Endothelial cell of umbilical vein (primary cell): ENCODE data around the gene SLC35B4. TPM values are rescaled to one million over a fixed set of nuclear protein-coding genes. Genes with fewer than 3 reads are reported as not detected.

ENCODE experiments used
- BruUV-seq: library from RNA; stranded (reverse); fragments of 400-500 nt; replicated peaks from 2 replicates; lab custom pipeline; 2021; lab: Mats Ljungman, UMichigan
- CTCF ChIA-PET: fragments of 300-600, 350-600 bp; sonication (Branson Sonifier 250); formaldehyde crosslinking; loops from one replicate; lab custom pipeline; 2021; ENCODE audit warnings: antibody characterized with exemption, inconsistent platforms; lab: Charles Lee
- POLR2A ChIA-PET: fragments of 300-600, 350-600 bp; sonication (Branson Sonifier 250); formaldehyde crosslinking; loops from one replicate; lab custom pipeline; 2021; ENCODE audit warnings: antibody characterized with exemption, inconsistent platforms; lab: Charles Lee
- DNase-seq: peaks from one replicate; pipeline ENCODE4 v3.0.0-alpha.2; 2011; ENCODE audit warnings: low read depth, low spot score
- FAIRE-seq: peaks from 2 replicates; lab custom pipeline; 2011; peaks lifted over from hg19 to GRCh38; lab: Jason Lieb, UNC
- H2AFZ ChIP-seq: 2 replicates; pipeline ENCODE4 v1.6.0; 2012; ENCODE audit warnings: low read depth, low read length, control low read depth, inconsistent platforms
- H3K27ac ChIP-seq: 2 replicates; pipeline ENCODE4 v1.5.1; 2011; ENCODE audit warnings: low read depth, mild to moderate bottlenecking, control low read depth, low read length, moderate library complexity; ENCODE audit not compliant: insufficient read depth
- H3K27me3 ChIP-seq, 2 experiments: 2 replicates each; pipeline versions ENCODE4 v1.6.0 to v1.6.1; 2011; ENCODE audit warnings: low read length in 2 of 2, mixed read lengths in 1 of 2; ENCODE audit not compliant: control insufficient read depth in 2 of 2, insufficient read depth in 2 of 2
- H3K36me3 ChIP-seq, 2 experiments: 2 replicates in 1 of 2; 3 replicates in 1 of 2; pipeline ENCODE4 v1.5.1; 2011; ENCODE audit warnings: low read length in 2 of 2, mild to moderate bottlenecking in 1 of 2, moderate library complexity in 1 of 2; ENCODE audit not compliant: control insufficient read depth in 2 of 2, insufficient read depth in 2 of 2; ENCODE audit errors: extremely low read depth in 1 of 2
- H3K4me1 ChIP-seq: 3 replicates; pipeline ENCODE4 v1.5.1; 2011; ENCODE audit warnings: mild to moderate bottlenecking, low read length; ENCODE audit not compliant: control insufficient read depth, insufficient read depth; ENCODE audit errors: extremely low read depth
- H3K4me2 ChIP-seq: 2 replicates; pipeline ENCODE4 v1.6.1; 2011; ENCODE audit warnings: low read length, control low read depth, mixed read lengths; ENCODE audit not compliant: insufficient read depth
- H3K4me3 ChIP-seq, 3 experiments: fragments of 200-600 bp in 1 of 3; sonication (generic), shearing (Covaris generic) in 1 of 3; replicated peaks in 1 of 3; 2 replicates each; pipeline ENCODE4 v1.5.1; 2011 to 2016; ENCODE audit warnings: control low read depth in 3 of 3, low read length in 3 of 3, mild to moderate bottlenecking in 2 of 3, inconsistent platforms in 1 of 3, low read depth in 1 of 3, moderate library complexity in 1 of 3; ENCODE audit not compliant: insufficient read depth in 1 of 3
- H3K79me2 ChIP-seq: 2 replicates; pipeline ENCODE4 v1.6.0; 2012; ENCODE audit warnings: low read length, inconsistent platforms; ENCODE audit not compliant: control insufficient read depth, insufficient read depth
- H3K9ac ChIP-seq: replicated peaks from 2 replicates; pipeline ENCODE3; 2011; ENCODE audit warnings: low read length, control low read depth; ENCODE audit not compliant: insufficient read depth; ENCODE audit errors: extremely low read depth
- H3K9me1 ChIP-seq: replicated peaks from 3 replicates; pipeline ENCODE4 v1.6.0; 2011; ENCODE audit warnings: mild to moderate bottlenecking, low read length; ENCODE audit not compliant: control insufficient read depth, insufficient read depth; ENCODE audit errors: extremely low read depth
- H3K9me3 ChIP-seq: replicated peaks from 2 replicates; pipeline ENCODE4 v1.5.1; 2012; ENCODE audit warnings: low read length, inconsistent platforms; ENCODE audit not compliant: control insufficient read depth, insufficient read depth
- H4K20me1 ChIP-seq: replicated peaks from 2 replicates; pipeline ENCODE3; 2011; ENCODE audit warnings: mild to moderate bottlenecking, low read length; ENCODE audit not compliant: control insufficient read depth, insufficient read depth; ENCODE audit errors: extremely low read depth
- EZH2 ChIP-seq: IDR thresholded peaks from 2 replicates; pipeline ENCODE4 v1.6.1; 2012; ENCODE audit warnings: borderline replicate concordance, low read depth, mild to moderate bottlenecking, moderate library complexity, low read length, inconsistent platforms; ENCODE audit not compliant: severe bottlenecking
- FOS ChIP-seq: IDR thresholded peaks from 2 replicates; pipeline ENCODE4 v1.6.1; 2011; ENCODE audit warnings: mild to moderate bottlenecking, low read length, moderate library complexity, borderline replicate concordance; ENCODE audit not compliant: insufficient read depth
- GATA2 ChIP-seq: IDR thresholded peaks from 2 replicates; pipeline ENCODE4 v1.7.0; 2011; ENCODE audit warnings: low read depth, mild to moderate bottlenecking, moderate library complexity, mixed read lengths, low read length; ENCODE audit not compliant: insufficient read length, insufficient read depth
- JUN ChIP-seq: IDR thresholded peaks from 2 replicates; pipeline ENCODE4 v1.6.1; 2011; ENCODE audit warnings: borderline replicate concordance, low read depth; ENCODE audit not compliant: insufficient read length, insufficient read depth
- MYC ChIP-seq: IDR thresholded peaks from one replicate; pipeline ENCODE4 v1.6.1; 2011; ENCODE audit warnings: mild to moderate bottlenecking, low read depth, low read length
- POLR2A ChIP-seq: IDR thresholded peaks from 2 replicates; pipeline ENCODE4 v1.6.1; 2012; ENCODE audit warnings: low read depth, mild to moderate bottlenecking, control low read depth, low read length
- POLR2AphosphoS5 ChIP-seq: IDR thresholded peaks from 2 replicates; pipeline ENCODE4 v1.6.1; 2012; ENCODE audit warnings: low read depth, mild to moderate bottlenecking, control low read depth, low read length, moderate library complexity; ENCODE audit not compliant: insufficient read depth
- dilution Hi-C: fragments of 300-500 bp; cut with MboI; formaldehyde crosslinking; loops from one replicate; pipeline ENCODE4 v1.15.0; 2019; ENCODE audit warnings: low sequenced_read_pairs; ENCODE audit not compliant: extremely low pct_ligation_motif_present
- intact Hi-C: fragments of 100-400 bp; cut with micrococcal nuclease; formaldehyde crosslinking; loops from one replicate; pipeline ENCODE4 v1.10.0; 2022
- polyA plus RNA-seq, 4 experiments: library from polyadenylated mRNA; depleted of rRNA in 3 of 4; stranded (reverse) in 3 of 4; unstranded in 1 of 4; fragments of >200 nt; gene quantifications; 2 replicates each; pipeline versions ENCODE4 v1.2.1 to v1.2.3, GENCODE V29; 2011 to 2012; ENCODE audit warnings: missing spikeins in 1 of 4
- total RNA-seq: library from RNA; stranded (reverse); gene quantifications from 2 replicates; pipeline ENCODE4 v1.2.3, GENCODE V29; 2021
- TF ChIP-seq, protein P1 (sequence below), 2 donors: IDR thresholded peaks; 1 replicate in 1 of 2; 2 replicates in 1 of 2; pipeline ENCODE4 v1.5.1; 2011; ENCODE audit warnings: low read length in 2 of 2, mild to moderate bottlenecking in 2 of 2, moderate library complexity in 2 of 2, control low read depth in 1 of 2, inconsistent platforms in 1 of 2, low read depth in 1 of 2; ENCODE audit not compliant: insufficient read depth in 1 of 2; ENCODE audit errors: extremely low read depth in 1 of 2
- TF ChIP-seq, protein P2 (sequence below): IDR thresholded peaks from 2 replicates; pipeline ENCODE4 v1.6.1; 2011; ENCODE audit not compliant: insufficient read depth, insufficient read length

SLC35B4 gene
- total and polyA plus RNA-seq, 2 donors (not counting 3 experiments of a cell fraction or from before 2014, with no cell fraction given): 17.5 to 20.2 TPM

DNA sequence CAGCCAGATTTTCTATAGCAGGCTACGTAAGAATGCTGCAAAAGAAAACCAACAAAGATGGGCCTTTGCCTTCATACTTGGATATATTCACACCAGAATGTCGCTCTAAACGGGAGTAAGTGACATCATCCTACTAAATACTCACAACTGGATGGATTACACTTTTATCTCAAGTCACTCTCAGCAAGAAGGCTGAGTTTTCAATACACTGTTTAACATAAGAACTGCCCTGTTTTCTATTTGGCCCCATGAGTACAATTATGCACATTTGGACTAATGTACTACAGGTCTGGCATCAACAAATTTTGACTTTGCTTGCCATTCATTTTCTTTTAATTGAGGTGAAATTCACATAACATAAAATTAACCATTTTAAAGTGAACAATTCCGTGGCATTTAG, 8.2 kb downstream of the SLC35B4 start:
- intact Hi-C loops: no loop called here

More for the DNA sequence above, 8.2 kb downstream of the SLC35B4 start:
- Histone ChIP-seq H3K9ac (no peak overlapping the region), H3K27ac (no peak overlapping the region), H2AFZ (no peak overlapping the region), H3K4me1 (no peaks in the 10 kb centered on the region), H3K4me3 (no peak overlapping the region), H4K20me1 (no peaks in the 10 kb centered on the region), H3K9me3 (no peaks in the 10 kb centered on the region), H3K9me1 (no peaks in the 10 kb centered on the region), H3K36me3 (peaks cover 0 to 4% of the 10 kb centered on the region in 2 experiments), H3K4me2 (no peak overlapping the region), H3K27me3 (no peaks in the 10 kb centered on the region), H3K79me2 (no peaks in the 10 kb centered on the region)
- POLR2A ChIA-PET: no interaction called here
- dilution Hi-C loops: no loop called here
- no TSS peak for BruUV-seq
- CTCF ChIA-PET: no interaction called here
- TF ChIP-seq EZH2 (no peak), JUN (no peak), POLR2AphosphoS5 (no peak), GATA2 (no peak), FOS (no peak), POLR2A (no peak), MYC (no peak)
- TF ChIP-seq, protein P1, sequence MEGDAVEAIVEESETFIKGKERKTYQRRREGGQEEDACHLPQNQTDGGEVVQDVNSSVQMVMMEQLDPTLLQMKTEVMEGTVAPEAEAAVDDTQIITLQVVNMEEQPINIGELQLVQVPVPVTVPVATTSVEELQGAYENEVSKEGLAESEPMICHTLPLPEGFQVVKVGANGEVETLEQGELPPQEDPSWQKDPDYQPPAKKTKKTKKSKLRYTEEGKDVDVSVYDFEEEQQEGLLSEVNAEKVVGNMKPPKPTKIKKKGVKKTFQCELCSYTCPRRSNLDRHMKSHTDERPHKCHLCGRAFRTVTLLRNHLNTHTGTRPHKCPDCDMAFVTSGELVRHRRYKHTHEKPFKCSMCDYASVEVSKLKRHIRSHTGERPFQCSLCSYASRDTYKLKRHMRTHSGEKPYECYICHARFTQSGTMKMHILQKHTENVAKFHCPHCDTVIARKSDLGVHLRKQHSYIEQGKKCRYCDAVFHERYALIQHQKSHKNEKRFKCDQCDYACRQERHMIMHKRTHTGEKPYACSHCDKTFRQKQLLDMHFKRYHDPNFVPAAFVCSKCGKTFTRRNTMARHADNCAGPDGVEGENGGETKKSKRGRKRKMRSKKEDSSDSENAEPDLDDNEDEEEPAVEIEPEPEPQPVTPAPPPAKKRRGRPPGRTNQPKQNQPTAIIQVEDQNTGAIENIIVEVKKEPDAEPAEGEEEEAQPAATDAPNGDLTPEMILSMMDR (IDR thresholded peaks at IDR 0.05; ENCODE audit: extremely low read depth in 1 of 2, insufficient read depth in 1 of 2, low read depth in 1 of 2, low read length in 2 of 2): no peak
- TF ChIP-seq, protein P2, sequence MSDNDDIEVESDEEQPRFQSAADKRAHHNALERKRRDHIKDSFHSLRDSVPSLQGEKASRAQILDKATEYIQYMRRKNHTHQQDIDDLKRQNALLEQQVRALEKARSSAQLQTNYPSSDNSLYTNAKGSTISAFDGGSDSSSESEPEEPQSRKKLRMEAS: no peak
- FAIRE-seq: no peak
- DNase-seq: no peak
